HG02763 (cell line): ENCODE results near the gene TTC16.
"Not testable (repeated sequence)": the region's sequence is repeated elsewhere in the genome, so short reads cannot be mapped to it uniquely, and the experiment has no call there.

Experiments
- ATAC-seq: cut with Tn5 transposase; IDR thresholded peaks from one replicate; pipeline ENCODE4 v1.9.1; 2021; ENCODE audit warnings: mild to moderate bottlenecking, moderate library complexity; ENCODE audit not compliant: unreplicated experiment

TTC16 gene

GRCh38 chr9:127738666-127739065 lies 22.8 kb downstream of the TTC16 start:
- ATAC-seq: no peak

- ATAC-seq: no peak
Measured at GRCh38 chr9:127739614-127740330, 23.9 kb downstream of the TTC16 start.

DNA sequence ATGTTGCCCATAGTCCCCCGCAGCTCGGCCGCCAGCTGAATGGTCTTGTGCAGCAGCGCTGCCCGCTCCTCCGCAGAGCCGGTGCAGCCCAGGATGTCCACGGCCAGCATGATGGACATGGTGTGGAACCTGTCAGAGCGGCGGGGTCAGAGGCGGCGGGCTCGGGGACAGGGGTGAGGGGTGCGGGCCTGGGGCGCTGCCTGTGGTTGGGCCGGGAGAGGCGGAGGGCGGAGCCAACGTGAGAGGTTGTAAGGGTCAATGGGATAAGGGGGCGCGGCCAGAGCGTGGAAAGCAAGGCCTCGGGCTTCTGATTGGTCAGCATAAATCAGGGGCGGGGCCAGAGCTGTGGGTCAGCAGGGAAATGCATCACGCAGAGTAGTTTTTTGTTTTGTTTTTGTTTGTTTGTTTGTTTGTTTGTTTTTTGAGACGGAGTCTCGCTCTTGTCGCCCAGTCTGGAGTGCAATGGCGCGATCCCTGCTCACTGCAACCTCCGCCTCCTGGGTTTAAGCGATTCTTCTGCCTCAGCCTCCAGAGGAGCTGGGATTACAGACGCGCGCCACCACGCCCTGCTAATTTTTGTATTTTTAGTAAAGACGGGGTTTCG lies 26.1 kb downstream of the TTC16 start:
- ATAC-seq: no peak

DNA sequence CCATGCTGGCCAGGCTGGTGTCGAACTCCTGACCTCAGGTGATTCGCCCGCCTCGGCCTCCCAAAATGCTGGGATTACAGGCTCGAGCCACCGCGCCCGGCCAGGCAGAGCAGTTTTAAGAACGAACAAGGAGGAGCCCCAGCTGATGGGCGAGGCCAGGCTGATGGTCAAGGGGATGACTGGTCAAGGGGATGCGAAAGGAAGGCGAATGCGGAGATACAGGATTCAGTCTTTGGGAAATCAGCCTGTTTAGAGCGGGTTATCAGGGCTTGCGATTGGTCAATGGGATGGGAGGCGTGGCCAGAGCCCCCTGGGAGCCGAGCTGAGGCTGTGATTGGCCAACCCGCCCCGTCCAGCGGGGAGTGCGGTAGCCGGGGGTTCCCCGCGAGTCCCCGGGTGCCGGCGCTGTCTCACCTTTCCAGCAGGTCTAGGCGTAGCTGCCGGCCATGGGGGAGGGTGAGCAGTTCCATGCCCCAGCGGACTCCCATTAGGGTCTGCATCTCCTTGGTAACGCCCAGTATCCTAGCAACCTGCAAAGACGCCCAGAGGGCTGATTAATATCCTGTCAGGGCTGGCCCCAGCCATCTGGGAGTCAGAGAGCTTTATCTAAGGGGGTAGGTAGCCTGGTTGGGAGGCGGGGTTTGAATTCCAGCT lies 26.7 kb downstream of the TTC16 start:
- ATAC-seq: no peak

- ATAC-seq: no peak
Measured at GRCh38 chr9:127744398-127745110, 28.7 kb downstream of the TTC16 start.

GRCh38 chr9:127746959-127747569 lies 31.2 kb downstream of the TTC16 start:
- ATAC-seq: no peak

GRCh38 chr9:127749090-127749787 lies 33.4 kb downstream of the TTC16 start:
- no peak for ATAC-seq

DNA sequence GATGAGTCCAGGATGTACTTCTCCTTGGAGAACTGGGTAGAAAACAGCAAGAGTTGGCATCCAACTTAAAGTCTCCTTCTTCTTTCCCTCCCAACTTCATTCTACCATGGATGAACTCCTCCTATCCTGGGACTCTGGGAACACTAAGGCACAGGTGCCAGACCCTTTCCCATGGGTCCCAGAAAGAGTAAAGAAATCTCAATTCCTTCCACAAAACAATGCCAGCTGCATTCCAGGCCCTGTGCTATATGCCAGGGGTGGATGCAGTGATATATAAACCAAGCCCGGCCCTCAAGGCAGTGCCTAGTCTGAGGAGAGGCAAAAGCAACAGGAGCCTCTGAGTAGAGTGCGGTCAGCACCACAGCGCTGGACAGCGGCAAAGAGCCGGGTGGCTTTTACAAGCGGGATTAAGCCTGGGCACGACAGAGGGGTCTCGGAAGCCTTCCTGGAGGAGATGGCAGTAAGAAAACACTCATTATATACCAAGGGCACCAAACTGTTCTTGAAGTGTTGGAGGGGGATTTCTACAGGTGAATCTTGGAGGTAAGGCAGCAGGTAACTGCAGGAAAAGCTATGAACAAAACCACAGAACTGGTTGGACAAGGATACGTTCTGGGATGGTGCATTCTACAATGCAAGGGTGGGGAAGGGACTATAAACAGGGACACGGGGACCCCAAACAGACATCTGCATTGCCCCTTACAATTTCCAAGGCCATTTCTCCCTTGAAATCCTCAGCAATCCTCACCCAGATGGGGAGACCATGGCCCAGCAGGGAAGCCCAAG lies 35.6 kb downstream of the TTC16 start:
- ATAC-seq: no peak

DNA sequence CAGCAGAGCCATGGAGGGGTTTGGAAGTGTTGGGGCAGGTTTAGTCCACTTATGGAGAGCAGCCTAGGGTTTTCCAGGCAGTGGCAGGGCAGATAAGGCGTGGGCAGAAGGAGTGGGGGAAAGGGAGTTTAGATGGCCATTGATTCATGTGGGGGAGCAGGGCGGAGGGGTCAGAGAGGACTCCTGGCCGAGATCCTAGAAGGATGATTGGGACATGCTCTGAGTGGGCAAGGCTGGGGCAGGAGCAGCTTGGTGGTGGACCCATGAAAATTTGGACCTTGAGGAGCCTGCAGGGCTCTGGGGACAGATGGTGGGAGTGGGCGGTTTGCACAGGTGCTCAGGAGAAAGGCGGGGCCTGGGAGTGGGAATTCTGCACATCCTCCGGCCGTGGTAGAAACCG lies 37.3 kb downstream of the TTC16 start:
- ATAC-seq: no peak

DNA sequence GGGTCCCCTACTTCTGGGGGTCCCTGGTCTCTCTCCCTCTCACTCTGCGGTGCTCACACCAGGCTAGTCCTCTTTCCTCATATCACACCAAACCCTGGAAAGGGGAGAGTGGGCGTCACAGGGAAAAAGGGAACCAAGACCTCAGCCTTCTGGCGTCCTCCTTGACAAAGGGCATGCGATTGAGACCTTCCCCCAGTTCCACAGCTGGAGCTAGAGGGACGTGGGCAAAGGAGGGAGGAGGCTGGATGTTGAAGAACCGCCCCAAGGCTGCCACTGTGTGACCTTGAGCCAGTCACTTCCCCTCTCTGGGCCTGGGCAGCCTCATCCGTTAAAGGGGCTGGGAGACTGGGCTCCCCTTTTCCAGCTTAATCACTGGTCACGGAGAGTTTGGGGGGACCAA lies 37.7 kb downstream of the TTC16 start:
- ATAC-seq: no peak

DNA sequence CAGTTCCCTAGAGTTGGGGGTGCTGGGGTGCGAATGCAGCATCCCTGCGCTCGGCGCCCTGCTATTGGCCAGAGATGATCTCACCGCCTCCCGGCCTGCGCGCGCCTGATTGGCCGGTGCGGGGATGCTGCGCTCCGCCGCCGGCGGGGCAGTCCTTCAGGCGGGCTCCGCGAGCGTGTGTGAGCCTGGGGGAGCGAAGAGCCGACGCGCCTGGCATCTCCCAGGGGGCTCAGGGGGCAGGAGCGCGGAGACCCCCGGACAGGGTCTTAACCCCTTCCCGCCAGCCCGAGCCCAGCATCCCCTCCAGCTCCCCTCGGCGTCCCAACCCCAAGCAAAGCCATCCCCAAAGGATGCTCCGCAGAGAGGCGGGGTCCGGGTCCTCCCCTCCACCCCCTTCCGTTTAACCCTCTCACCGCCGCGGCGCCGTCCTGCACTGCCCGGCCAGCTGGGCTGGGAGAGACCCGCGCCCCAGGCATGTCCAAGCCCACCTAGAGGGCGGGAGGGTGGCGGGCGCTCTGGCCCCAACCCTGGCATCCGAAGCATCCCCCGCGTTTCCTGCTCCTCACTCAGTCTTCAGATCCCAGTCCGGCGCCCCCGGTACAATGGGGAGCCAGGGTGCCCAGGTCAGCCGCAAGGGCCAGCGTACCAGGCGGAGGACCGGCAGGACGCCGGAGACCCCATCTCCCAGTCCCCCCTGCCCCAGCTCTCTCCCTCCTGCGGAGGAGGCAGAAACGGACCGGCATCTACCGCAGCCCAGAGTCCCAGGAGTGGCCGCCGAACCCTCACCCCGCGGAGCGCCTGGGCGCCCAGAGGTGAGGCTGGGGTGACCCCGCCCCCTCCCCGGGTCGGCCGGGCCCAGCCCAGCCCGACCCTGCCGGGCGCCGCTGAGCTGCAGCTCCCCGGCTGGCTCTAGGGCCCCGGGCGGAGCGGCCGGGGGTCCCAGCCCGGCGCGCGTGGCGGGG lies 38.5 kb downstream of the TTC16 start:
- ATAC-seq: no peak

GRCh38 chr9:127755061-127756060 lies 39.5 kb downstream of the TTC16 start:
- ATAC-seq: no peak

DNA sequence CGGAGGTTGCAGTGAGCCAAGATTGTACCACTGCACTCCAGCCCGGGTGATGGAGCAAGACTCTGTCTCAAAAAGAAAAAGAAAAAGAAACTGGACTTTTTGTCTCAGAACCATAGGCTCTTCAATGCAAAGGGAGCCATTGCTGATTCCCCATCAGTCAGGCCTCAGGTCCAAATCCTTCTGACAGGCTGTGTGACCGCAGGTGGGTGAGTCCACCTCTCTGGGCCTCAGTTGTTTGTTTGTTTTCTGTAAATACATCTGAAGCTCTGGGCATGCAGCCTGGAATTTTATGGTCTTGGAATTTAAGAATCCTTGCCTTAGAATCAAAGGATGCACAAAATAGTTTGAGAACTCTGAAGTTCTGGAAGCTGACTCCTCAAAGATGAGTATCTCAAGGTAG lies 40.4 kb downstream of the TTC16 start:
- no peak for ATAC-seq

GRCh38 chr9:127756776-127757175 lies 40.9 kb downstream of the TTC16 start:
- ATAC-seq: not testable (repeated sequence)

- no peak for ATAC-seq
Measured at GRCh38 chr9:127758843-127759242, 43.0 kb downstream of the TTC16 start.

DNA sequence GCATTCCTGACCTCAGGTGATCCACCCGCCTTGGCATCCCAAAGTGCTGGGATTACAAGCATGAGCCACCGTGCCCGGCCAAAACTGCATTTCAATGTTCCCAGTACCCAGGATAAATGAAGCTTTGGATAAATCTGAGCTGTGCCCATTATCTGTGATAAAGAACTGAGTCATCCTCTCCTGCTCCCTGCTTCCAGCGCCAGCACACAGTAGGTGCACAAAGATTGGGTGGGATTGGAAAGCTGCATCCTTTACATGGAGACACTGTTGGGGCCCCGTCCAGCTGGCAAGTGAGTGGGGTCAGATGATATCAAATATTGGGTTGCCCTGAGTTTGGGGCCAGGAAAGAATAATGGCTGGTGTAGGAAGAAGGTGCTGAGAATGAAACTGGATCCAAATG lies 45.2 kb downstream of the TTC16 start:
- ATAC-seq: no peak

- no peak for ATAC-seq
Measured at GRCh38 chr9:127761491-127761956, 45.6 kb downstream of the TTC16 start.
